HG03354 (cell line): ENCODE data around the gene SGMS1.
"Not testable (repeated sequence)": the region's sequence is repeated elsewhere in the genome, so short reads cannot be mapped to it uniquely, and the experiment has no call there.

Source experiments
- ATAC-seq: cut with Tn5 transposase; IDR thresholded peaks from one replicate; pipeline ENCODE4 v1.9.1; 2021; ENCODE audit warnings: mild to moderate bottlenecking; ENCODE audit not compliant: unreplicated experiment, poor library complexity, severe bottlenecking

The SGMS1 gene

GRCh38 chr10:50623663-50624412 lies at the start of gene SGMS1:
TSS of gene SGMS1 (minus strand) at chr10:50623956. CDS start at chr10:50344114, 279,842 bp downstream.
- peak; percentile 31 for ATAC-seq

- ATAC-seq, result not testable (repeated sequence)
Measured at GRCh38 chr10:50672152-50672551, 48.4 kb upstream of the SGMS1 start.

GRCh38 chr10:50671645-50672044 lies 47.9 kb upstream of the SGMS1 start:
- not testable (repeated sequence) for ATAC-seq

- ATAC-seq, result not testable (repeated sequence)
Measured at GRCh38 chr10:50669957-50670356, 46.2 kb upstream of the SGMS1 start.

- ATAC-seq, result not testable (repeated sequence)
Measured at GRCh38 chr10:50667353-50667752, 43.6 kb upstream of the SGMS1 start.

GRCh38 chr10:50662420-50662819 lies 38.7 kb upstream of the SGMS1 start:
- not testable (repeated sequence) for ATAC-seq

- not testable (repeated sequence) for ATAC-seq
Measured at GRCh38 chr10:50661563-50661962, 37.8 kb upstream of the SGMS1 start.

GRCh38 chr10:50659865-50660730 lies 36.3 kb upstream of the SGMS1 start:
- ATAC-seq, result peak; percentile 100

GRCh38 chr10:50659016-50659864 lies 35.5 kb upstream of the SGMS1 start:
- ATAC-seq, result not testable (repeated sequence)

GRCh38 chr10:50658165-50658564 lies 34.4 kb upstream of the SGMS1 start:
- no peak for ATAC-seq

GRCh38 chr10:50653758-50654157 lies 30.0 kb upstream of the SGMS1 start:
- no peak for ATAC-seq

- ATAC-seq, result no peak
Measured at GRCh38 chr10:50653142-50653541, 29.4 kb upstream of the SGMS1 start.

- no peak for ATAC-seq
Measured at GRCh38 chr10:50651808-50652207, 28.1 kb upstream of the SGMS1 start.

GRCh38 chr10:50650481-50650880 lies 26.7 kb upstream of the SGMS1 start:
- ATAC-seq, result no peak

GRCh38 chr10:50648935-50649227 lies 25.1 kb upstream of the SGMS1 start:
- no peak for ATAC-seq

GRCh38 chr10:50648089-50648934 lies 24.6 kb upstream of the SGMS1 start:
- ATAC-seq, result peak; percentile 91

GRCh38 chr10:50647350-50647749 lies 23.6 kb upstream of the SGMS1 start:
- ATAC-seq, result not testable (repeated sequence)

- ATAC-seq, result no peak
Measured at GRCh38 chr10:50645236-50645635, 21.5 kb upstream of the SGMS1 start.

- ATAC-seq, result no peak
Measured at GRCh38 chr10:50641626-50642025, 17.9 kb upstream of the SGMS1 start.
